GM06990 (cell line): Measurements from ENCODE around the gene GUCA2B.

ENCODE experiments used
- DNase-seq: peaks from one replicate; pipeline ENCODE4 v3.0.0-alpha.2; 2011; ENCODE audit not compliant: insufficient read length; ENCODE audit errors: extremely low read depth
- H3K27me3 ChIP-seq: replicated peaks from 2 replicates; pipeline ENCODE4 v1.6.0; 2011; ENCODE audit warnings: low read length; ENCODE audit not compliant: control insufficient read depth, insufficient read depth
- H3K36me3 ChIP-seq: 2 replicates; pipeline ENCODE4 v1.5.1; 2011; ENCODE audit warnings: low read length; ENCODE audit not compliant: control insufficient read depth, insufficient read depth
- H3K4me3 ChIP-seq: replicated peaks from 2 replicates; pipeline ENCODE4 v1.5.1; 2011; ENCODE audit warnings: low read depth, mild to moderate bottlenecking, control low read depth, low read length
- CTCF ChIP-seq: IDR thresholded peaks from 2 replicates; pipeline ENCODE4 v1.5.1; 2011; ENCODE audit warnings: low read length, control low read depth, mild to moderate bottlenecking, inconsistent platforms; ENCODE audit not compliant: insufficient read depth, poor library complexity, severe bottlenecking

The GUCA2B gene

GRCh38 chr1:42154685-42155084 lies 1.5 kb downstream of the GUCA2B start:
- Histone ChIP-seq H3K27me3 (no peaks in the 10 kb centered on the region; the same call in 1 of the 2 replicates), H3K36me3 (no peaks in the 10 kb centered on the region), H3K4me3 (no peak overlapping the region)
- DNase-seq, result no peak
- no peak for TF ChIP-seq CTCF

DNA sequence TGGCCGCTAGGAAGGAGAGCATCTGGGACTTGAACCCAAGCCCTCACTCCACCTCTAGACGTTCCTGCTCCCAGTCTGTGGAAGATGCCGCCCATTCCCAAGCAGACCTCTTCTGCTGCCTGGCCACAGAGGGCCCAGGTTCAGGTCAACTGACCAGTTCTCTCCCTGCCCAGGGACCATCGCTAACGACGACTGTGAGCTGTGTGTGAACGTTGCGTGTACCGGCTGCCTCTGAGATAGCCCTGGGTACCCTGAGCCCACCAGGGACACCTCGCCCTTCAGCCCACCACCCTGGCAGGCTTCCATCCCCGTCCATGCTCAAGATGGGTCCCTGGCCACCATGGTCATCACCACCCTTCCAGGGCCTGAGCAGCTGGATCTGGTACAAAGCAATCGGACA lies 2.2 kb downstream of the GUCA2B start:
- no peaks in the 10 kb centered on the region; the same call in 1 of the 2 replicates for H3K27me3 ChIP-seq
- DNase-seq, result no peak
- H3K4me3 ChIP-seq, result no peak overlapping the region
- TF ChIP-seq CTCF, result no peak
- H3K36me3 ChIP-seq, result no peaks in the 10 kb centered on the region

DNA sequence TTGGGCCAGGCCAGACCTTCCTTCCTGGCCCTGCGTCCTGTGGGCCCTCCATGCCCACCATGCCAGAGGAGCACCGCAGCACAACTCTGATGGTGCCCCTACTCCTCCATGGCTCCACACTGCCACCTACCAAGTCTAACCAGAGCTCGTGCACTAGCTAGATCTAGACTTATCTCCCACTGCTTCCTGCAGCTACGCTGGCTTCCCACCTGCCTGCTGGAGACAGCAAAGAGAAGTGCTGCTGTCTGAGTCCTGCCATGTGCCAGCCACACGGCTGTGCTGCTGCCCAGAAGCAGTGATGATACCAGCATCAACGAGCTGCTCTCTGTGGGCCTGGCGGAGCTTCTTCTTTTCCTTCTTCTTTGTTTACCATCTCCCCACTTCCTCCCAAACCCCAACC lies 4.5 kb downstream of the GUCA2B start:
- peak; percentile 23 for TF ChIP-seq CTCF
- H3K36me3 ChIP-seq, result no peaks in the 10 kb centered on the region
- H3K27me3 ChIP-seq, result no peaks in the 10 kb centered on the region; the same call in 1 of the 2 replicates
- DNase-seq, result no peak
- H3K4me3 ChIP-seq, result no peak overlapping the region

GRCh38 chr1:42158189-42158588 lies 5.0 kb downstream of the GUCA2B start:
- DNase-seq, result no peak
- Histone ChIP-seq H3K4me3 (no peak overlapping the region), H3K27me3 (no peaks in the 10 kb centered on the region; the same call in 1 of the 2 replicates), H3K36me3 (no peaks in the 10 kb centered on the region)
- TF ChIP-seq CTCF, result no peak

GRCh38 chr1:42162181-42162580 lies 9.0 kb downstream of the GUCA2B start:
- Histone ChIP-seq H3K4me3 (no peak overlapping the region), H3K36me3 (no peaks in the 10 kb centered on the region), H3K27me3 (no peaks in the 10 kb centered on the region)
- no peak for DNase-seq
- no peak for TF ChIP-seq CTCF

DNA sequence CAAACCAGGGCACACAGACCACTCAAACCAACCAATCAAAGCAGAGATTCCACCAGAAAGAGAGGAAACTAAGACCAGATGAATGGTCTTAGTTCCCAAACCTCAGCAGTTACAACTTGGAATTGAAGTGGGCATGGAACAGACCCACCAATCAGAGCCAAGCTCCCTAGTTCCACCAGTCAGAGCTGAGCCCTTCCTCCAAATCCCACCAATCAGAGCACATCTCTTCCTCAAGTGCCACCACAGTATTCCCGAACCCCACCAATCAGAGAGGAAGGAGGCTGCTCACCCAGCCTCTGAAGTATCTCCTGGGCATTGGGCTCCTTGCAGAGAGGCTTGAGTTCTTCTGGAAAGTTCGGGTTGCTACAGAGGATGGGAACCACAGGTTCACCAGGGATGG lies 9.9 kb downstream of the GUCA2B start:
- DNase-seq, result no peak
- TF ChIP-seq CTCF, result no peak
- Histone ChIP-seq H3K36me3 (no peaks in the 10 kb centered on the region), H3K27me3 (no peaks in the 10 kb centered on the region), H3K4me3 (no peak overlapping the region)
